GM12892 (cell line): ENCODE measurements around the gene TCEA2.

Experiments
- POLR2A ChIP-seq: IDR thresholded peaks from 2 replicates; pipeline ENCODE4 v1.6.1; 2011; ENCODE audit warnings: low read depth, low read length, control low read depth
- POLR2AphosphoS5 ChIP-seq: IDR thresholded peaks from 2 replicates; pipeline ENCODE4 v1.6.1; 2011; ENCODE audit warnings: low read depth, low read length, control low read depth
- TAF1 ChIP-seq: IDR thresholded peaks from 2 replicates; pipeline ENCODE4 v1.6.1; 2011; ENCODE audit warnings: low read depth, mild to moderate bottlenecking, control low read depth, low read length, borderline replicate concordance

DNA sequence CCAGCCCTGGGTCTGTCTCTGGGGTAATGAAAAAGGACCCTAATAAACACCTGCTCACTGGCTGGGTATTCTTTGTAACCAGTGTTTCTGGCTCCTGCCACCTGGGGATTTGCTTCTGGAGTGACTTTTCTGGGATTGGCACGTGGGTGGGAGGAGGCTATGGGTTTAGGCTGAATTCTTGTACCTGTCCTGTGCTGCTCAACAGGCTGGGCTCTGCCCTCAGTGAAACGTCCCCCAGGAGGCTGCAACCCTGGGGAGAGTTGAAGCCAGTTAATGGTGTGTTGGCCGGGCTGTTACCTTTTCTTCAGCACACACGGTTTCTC lies 37.5 kb downstream of the TCEA2 start:
- TF ChIP-seq POLR2AphosphoS5: no peak
- TF ChIP-seq POLR2A: no peak
- no peak for TF ChIP-seq TAF1
